GM19324 (cell line): ENCODE data around the gene SLC25A21.

Source experiments
- ATAC-seq: cut with Tn5 transposase; IDR thresholded peaks from one replicate; pipeline ENCODE4 v1.9.1; 2021; ENCODE audit warnings: mild to moderate bottlenecking, moderate library complexity; ENCODE audit not compliant: unreplicated experiment, low FRiP score

The SLC25A21 gene

GRCh38 chr14:36791402-36791801 is 381.0 kb downstream of the SLC25A21 start:
- no peak for ATAC-seq

DNA sequence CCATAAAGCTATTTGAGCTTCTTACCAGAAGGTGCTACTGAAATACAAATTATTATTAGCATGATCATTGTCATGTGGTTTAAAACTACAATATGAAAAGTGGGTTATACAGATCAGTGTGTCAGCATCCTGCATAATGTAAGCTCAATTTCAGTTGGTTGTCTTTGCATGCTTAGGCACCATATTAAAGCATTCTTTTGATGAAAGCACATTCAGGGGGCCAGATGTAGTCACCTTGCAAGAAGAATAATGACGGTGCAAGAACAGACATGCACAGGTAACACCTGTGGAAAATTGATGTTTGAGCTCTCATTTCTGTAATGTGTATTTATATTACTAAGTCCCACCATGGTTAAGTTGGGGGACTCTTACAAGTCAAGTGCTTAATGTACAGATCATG is 386.9 kb downstream of the SLC25A21 start:
- ATAC-seq: no peak

GRCh38 chr14:36784541-36784940 is 387.9 kb downstream of the SLC25A21 start:
- ATAC-seq: no peak

GRCh38 chr14:36781897-36782296 is 390.5 kb downstream of the SLC25A21 start:
- ATAC-seq: no peak

DNA sequence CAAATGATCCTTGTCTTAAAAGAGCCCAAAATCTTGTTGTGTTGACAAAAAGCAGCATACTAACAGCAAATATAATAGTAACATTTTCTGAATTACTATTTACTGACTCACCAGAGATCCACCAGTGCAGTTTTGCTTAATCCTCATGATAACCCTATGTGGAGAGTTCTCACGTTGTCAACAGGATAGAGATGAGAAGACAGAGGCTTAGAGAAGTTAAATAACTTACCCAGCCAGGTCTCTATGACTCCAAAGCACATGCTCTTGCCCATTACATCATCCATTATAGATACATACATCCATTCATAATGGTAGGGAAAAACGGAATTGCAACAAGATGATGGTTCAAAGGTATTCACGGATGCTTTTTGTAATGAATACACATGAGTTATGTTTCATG is 398.8 kb downstream of the SLC25A21 start:
- no peak for ATAC-seq

DNA sequence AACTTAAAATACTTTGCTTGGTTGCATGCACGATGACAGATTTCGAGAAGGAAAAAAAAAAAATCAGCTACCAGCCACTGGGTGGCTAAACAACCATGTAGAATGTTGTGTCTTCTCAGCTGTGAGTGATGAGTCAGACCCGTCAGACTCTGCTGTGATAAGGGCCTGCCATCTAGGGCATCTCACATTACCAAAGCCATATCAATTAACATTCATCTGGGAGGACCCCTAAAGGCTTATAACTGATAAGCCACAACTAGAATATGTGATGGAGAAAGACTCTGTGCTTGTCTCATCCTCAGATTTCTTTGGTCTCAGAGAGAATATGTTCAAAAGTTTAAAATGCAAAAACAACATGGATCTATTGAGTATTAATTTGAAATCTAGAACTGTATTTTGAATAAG is 399.3 kb downstream of the SLC25A21 start:
- ATAC-seq: no peak

GRCh38 chr14:36771028-36771640 is 401.3 kb downstream of the SLC25A21 start:
- no peak for ATAC-seq

DNA sequence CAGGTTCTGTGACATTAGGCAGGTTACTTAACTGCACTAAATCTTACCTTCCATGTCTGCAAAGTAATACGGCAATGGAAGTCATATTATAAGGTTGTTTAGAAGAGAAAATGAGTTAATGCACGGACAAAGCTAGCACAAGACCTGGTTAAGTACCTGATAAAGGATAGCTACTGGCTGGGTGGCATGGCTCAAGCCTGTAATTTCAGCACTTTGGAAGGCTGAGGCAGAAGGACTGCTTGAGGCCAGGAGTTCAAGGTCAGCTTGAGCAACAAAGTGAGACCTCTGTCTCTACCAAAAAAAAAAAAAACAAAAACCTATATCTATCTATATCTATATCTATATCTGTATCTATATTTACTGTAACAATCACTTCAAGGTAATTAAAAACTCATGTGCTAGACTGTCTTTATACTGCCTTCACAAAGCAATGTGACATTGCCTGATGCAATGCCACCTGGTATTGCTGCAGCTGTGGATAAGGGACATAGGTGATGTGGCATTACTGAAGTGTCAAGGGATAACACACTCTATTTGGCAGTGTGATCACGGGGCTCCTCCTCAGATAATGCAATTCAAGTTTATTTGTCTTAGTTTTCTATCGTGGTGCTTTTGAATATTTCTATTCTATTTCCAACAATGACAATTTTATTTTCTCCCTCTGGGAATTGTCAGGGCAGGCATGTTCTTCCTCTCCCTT is 403.6 kb downstream of the SLC25A21 start:
- no peak for ATAC-seq

DNA sequence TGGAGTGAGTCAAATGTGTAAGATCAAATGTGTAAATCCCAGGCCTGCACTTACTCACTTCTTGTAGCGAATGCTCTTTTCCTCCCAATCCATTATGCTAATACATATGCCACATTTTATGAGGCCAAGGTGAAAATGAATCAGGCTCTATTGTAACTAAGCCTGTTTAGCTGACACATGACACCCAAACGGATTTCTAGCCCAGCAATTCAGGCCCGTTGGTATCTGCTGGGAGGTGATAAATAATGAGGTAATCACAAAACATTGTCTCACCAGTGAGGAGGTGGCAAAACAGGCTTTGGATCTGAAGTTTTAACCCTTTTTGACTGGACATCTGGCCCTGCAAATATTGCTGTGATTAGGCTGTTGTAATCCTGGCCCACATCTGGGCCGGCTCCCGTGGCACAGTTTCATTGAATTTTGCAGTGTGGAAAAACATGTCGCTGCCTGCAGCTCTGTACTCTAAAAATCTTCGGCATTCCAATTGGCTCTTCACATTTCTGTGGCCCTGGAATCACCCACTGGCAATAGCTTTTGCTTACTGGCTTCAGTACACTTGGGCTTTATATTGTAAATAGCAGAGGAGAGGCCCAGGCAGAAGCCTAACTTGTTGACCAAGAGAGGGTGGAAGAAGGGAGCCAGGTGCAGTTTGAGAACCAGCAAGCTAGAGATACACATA is 404.7 kb downstream of the SLC25A21 start:
- no peak for ATAC-seq

DNA sequence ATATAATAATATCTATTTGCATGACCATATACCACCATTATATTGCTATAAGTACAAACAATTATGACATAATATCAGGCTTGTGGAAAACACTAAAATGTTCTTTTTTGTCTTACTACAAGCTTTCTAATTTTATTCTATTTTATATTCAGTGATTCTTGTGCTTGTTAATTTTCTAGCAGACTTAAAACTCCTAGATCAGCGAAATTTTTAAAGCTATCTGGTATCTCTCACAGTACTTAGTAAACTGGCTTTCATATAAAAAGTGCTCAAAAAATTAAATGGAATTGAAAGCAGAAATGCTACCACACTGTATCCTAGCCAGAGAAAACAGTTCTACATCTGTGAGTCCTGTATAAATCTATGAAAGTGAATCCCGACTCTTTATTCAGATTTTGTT is 405.4 kb downstream of the SLC25A21 start:
- ATAC-seq: no peak

DNA sequence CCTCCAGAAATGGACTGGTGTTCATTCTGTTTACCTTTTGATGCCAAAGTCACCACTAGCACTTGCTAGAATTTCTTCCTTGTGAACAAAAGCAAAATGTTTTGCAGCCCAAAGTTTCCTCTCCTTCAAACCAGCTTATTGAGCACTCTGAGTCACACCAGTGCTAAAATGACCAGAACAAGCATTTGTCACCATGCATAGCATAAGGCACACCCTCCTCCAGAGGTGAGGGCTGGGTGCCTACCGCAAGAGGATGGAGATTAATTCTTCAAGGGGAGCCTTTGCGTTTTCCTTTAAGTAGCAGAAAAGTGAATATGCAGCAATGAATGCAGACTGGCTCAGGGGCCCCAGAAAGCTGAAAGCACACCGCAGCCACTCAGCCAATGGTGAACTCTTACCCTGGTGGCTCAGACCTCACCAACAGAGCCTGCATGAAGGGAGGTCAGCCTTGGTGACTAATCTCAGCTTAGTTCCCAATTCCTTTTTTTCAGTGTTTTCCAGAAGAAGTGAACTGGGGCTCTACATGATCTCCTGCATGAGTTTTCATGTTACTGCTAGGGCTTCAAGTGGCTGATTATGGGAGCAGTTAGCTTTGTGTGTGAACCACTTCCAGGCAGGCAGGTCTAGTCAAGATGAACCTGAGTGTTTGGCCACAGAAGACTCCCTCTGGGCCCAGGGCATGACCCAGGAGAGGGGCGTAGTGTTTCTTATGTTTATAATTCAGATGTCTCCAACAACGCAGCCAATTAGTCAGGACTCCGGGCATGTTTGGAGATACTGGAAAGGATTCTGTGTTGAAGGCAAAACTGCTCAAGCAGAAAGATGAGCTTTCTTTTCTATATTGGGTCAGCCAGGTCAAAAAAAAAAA is 414.4 kb downstream of the SLC25A21 start:
- ATAC-seq: no peak

DNA sequence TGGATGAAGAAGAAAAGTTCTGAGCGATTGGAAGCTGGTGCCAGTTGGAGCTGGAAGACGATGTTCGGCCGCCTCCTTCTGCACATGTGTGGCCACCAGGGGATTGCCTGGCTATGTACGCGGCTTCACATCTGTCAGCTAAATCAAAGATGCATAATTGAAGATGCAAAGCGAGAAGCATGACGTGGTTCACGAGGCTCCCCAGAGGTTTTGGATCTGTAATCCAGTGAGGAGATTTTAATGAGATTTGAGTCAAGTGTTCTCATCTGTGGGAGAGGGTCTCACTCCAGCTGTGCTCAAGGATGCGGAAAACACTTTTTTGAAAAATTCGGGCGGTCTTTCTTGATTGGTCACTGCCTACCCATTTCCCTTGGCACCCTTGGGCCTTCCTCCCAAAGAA is 416.2 kb downstream of the SLC25A21 start:
- ATAC-seq: no peak

DNA sequence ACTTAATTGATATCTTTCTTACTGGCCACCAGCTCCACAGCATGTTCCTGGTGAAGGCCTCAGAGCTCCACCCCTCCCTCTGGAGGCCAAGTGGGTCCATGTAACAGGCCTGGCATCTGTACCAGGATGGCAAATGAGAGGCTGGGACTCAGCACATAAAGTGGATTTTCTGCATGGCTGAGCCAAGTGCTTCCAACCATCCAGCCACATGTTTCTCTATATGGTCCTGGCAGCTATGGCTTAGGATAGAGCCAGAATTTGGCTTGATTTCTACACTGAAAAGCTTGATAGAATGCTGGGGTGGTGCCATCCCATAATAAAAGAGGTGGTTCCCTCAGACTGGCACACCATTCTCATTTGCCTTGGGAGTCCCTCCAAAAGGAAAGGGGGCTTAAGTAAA is 416.6 kb downstream of the SLC25A21 start:
- no peak for ATAC-seq

- no peak for ATAC-seq
Measured at GRCh38 chr14:36751920-36752319, 420.5 kb downstream of the SLC25A21 start.

- ATAC-seq: no peak
Measured at GRCh38 chr14:36751106-36751505, 421.3 kb downstream of the SLC25A21 start.

DNA sequence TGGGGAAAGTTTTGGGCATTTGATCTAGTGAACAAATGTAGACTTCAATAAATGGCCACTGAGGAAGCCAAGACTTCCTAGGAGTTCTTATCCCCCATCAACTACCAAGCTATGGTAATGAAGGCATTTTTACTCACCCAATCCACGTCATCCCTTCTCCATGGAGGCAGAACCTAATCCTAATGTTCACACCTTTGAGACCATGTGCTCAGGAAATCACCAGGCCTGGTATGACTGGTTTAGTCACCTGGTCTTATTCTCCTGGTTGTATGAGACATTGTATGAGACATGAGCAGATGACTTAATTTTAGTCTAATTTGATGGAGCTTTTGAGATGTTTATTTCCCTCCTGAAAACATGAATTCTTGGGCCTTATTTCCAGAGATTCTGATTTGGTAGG is 422.2 kb downstream of the SLC25A21 start:
- ATAC-seq: no peak

GRCh38 chr14:36748610-36749213 is 423.7 kb downstream of the SLC25A21 start:
- ATAC-seq: no peak

GRCh38 chr14:36747411-36748184 is 424.8 kb downstream of the SLC25A21 start:
- ATAC-seq: no peak

GRCh38 chr14:36746872-36747271 is 425.5 kb downstream of the SLC25A21 start:
- no peak for ATAC-seq

GRCh38 chr14:36741858-36742257 is 430.5 kb downstream of the SLC25A21 start:
- ATAC-seq: no peak
